DMS114 treated with DMSO at 0.1 percent for 48 hours (cell line): ENCODE measurements around the gene EDC4.

ENCODE experiments used
- DNase-seq: peaks from one replicate; lab custom pipeline; 2025; ENCODE audit not compliant: unreplicated experiment; lab: John Stamatoyannopoulos, UW

The EDC4 gene

GRCh38 chr16:67930678-67931211, 57.9 kb downstream of the EDC4 start:
- no peak for DNase-seq
